IgD-negative memory B cell (primary cell): Measurements from ENCODE around the gene SUMF1. TPM values are rescaled to one million over a fixed set of nuclear protein-coding genes. Genes with fewer than 3 reads are reported as not detected.

Source experiments
- H3K27ac Mint-ChIP-seq, 3 donors: one replicate each; pipeline ENCODE4 v1.8.0; 2020 to 2022; ENCODE audit warnings: mild to moderate bottlenecking in 3 of 3, mixed read lengths in 3 of 3, moderate library complexity in 1 of 3
- H3K27me3 Mint-ChIP-seq: one replicate; pipeline ENCODE4 v1.8.0; 2021; ENCODE audit warnings: mixed read lengths
- H3K36me3 Mint-ChIP-seq: one replicate; pipeline ENCODE4 v1.8.0; 2020; ENCODE audit warnings: mild to moderate bottlenecking, mixed read lengths
- H3K4me1 Mint-ChIP-seq, 3 donors: one replicate each; pipeline ENCODE4 v1.8.0; 2020 to 2022; ENCODE audit warnings: mixed read lengths in 3 of 3, mild to moderate bottlenecking in 1 of 3
- H3K4me3 Mint-ChIP-seq, 4 donors: one replicate each; pipeline ENCODE4 v1.8.0; 2020 to 2022; ENCODE audit warnings: mild to moderate bottlenecking in 4 of 4, mixed read lengths in 4 of 4, moderate library complexity in 3 of 4
- H3K9me3 Mint-ChIP-seq, 3 donors: one replicate each; pipeline ENCODE4 v1.8.0; 2020 to 2021; ENCODE audit warnings: mixed read lengths in 3 of 3, mild to moderate bottlenecking in 1 of 3
- polyA plus RNA-seq: library from polyadenylated mRNA; unstranded; fragments of 300-500 nt; fragmentation: Illumina TruSeq; gene quantifications from one replicate; pipeline ENCODE4 v1.2.3, GENCODE V29; 2021

SUMF1 gene
- polyA plus RNA-seq, 1 donor from 2014 or later = 23.0 TPM

DNA sequence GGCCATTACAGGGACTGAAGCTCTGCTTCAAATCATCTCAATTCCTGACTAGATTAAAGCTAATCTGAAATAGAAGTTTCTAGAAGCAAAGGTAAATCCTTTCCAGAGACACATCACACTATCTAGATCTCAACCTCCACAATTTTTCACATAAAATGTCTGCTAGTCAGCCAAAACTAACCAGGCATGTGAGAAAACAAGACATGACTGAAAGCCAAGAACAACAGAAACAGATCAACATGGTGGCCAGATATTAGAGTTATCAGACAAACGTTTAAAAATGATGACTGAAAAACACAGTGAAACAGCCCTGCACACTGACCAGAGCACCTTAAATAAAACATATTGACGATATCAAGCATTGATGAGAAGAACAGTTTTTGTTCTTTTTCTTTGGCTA, 59.1 kb downstream of the SUMF1 start:
- H3K27ac Mint-ChIP-seq = no peak overlapping the region
- peaks cover 0 to 10% (median 7%) of the 10 kb centered on the region in 3 donors for H3K4me1 Mint-ChIP-seq
- H3K4me3 Mint-ChIP-seq = no peak overlapping the region
- H3K9me3 Mint-ChIP-seq = no peaks in the 10 kb centered on the region
- peaks cover 13% of the 10 kb centered on the region for H3K36me3 Mint-ChIP-seq
- H3K27me3 Mint-ChIP-seq = no peaks in the 10 kb centered on the region

DNA sequence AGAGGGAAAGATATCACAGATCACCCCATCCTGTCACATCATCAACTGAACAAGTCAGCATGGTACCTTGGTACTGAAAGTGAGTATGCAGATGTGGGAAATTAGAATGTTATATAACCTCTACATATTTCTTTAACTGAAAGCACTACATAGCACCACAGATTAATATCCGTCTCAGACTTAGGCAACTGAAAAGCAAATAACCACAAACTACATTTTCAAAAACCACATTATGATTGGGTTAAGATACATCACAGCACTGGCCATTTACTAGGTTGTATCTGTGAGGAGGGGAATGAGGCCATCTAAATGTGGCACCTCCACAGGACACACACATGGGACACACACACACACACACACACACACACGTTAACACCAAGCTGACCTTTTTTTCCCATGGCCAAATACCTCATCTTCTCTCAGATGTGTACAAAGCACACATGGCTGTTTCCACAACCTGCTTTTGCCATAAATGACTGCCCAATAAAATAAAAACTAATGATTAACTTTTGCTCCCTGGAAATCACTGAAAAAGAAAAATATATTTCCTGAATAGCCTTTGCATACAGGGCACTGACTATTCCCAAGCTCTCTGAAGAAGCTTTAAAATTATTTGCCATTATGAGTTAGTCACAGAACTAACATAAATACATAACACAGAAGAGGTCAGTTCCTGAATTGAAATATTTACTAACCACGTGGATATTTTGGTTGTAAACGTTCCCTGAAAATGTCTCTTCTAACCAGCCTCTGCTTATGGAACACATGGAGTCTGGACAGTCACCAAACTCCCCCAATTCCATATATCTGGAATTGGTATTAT, 60.1 kb downstream of the SUMF1 start:
- H3K36me3 Mint-ChIP-seq = peaks cover 9% of the 10 kb centered on the region
- no peak overlapping the region for H3K4me3 Mint-ChIP-seq
- H3K27ac Mint-ChIP-seq = no peak overlapping the region
- no peaks in the 10 kb centered on the region for H3K9me3 Mint-ChIP-seq
- H3K4me1 Mint-ChIP-seq = peaks cover 0 to 10% (median 5%) of the 10 kb centered on the region in 3 donors
- no peaks in the 10 kb centered on the region for H3K27me3 Mint-ChIP-seq

GRCh38 chr3:4404881-4405280, 62.2 kb downstream of the SUMF1 start:
- no peak overlapping the region for H3K27ac Mint-ChIP-seq
- no peaks in the 10 kb centered on the region for H3K27me3 Mint-ChIP-seq
- H3K4me1 Mint-ChIP-seq = peaks cover 0 to 6% (median 3%) of the 10 kb centered on the region in 3 donors
- no peak overlapping the region for H3K4me3 Mint-ChIP-seq
- no peaks in the 10 kb centered on the region for H3K9me3 Mint-ChIP-seq
- H3K36me3 Mint-ChIP-seq = peaks cover 8% of the 10 kb centered on the region

DNA sequence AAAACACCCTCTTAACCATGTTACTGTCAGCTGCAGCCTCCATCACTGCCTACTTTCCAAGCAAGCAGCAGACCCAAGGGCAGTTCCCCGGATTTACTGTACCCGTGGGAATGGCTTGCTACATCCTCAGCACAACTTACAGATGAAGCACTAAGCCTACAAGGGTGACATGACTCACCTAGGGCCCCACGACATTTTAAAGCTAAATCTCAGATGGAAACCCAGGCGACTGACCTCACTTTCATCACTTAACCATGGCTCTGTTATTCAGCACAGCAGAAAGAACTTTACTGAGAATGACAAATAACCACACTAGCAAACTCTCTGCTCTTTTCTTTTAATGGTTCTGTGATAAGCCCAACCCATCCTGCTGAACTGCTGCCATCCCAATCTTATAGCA, 65.6 kb downstream of the SUMF1 start:
- Mint-ChIP-seq H3K36me3 (peaks cover 12% of the 10 kb centered on the region), H3K4me1 (peaks cover 0 to 1% (median 0%) of the 10 kb centered on the region in 3 donors), H3K9me3 (no peaks in the 10 kb centered on the region), H3K27ac (no peak overlapping the region), H3K27me3 (no peaks in the 10 kb centered on the region), H3K4me3 (no peak overlapping the region)

- H3K9me3 Mint-ChIP-seq = no peaks in the 10 kb centered on the region
- H3K27ac Mint-ChIP-seq = no peak overlapping the region
- no peaks in the 10 kb centered on the region for H3K27me3 Mint-ChIP-seq
- peaks cover 0 to 1% (median 0%) of the 10 kb centered on the region in 3 donors for H3K4me1 Mint-ChIP-seq
- no peak overlapping the region for H3K4me3 Mint-ChIP-seq
- H3K36me3 Mint-ChIP-seq = peaks cover 10% of the 10 kb centered on the region
These were observed 67.6 kb downstream of the SUMF1 start for GRCh38 chr3:4399476-4399875.

GRCh38 chr3:4398941-4399245, 68.2 kb downstream of the SUMF1 start:
- Mint-ChIP-seq H3K4me1 (peaks cover 0 to 1% (median 0%) of the 10 kb centered on the region in 3 donors), H3K4me3 (no peak overlapping the region), H3K27ac (no peak overlapping the region), H3K27me3 (no peaks in the 10 kb centered on the region), H3K36me3 (peaks cover 10% of the 10 kb centered on the region), H3K9me3 (no peaks in the 10 kb centered on the region)

GRCh38 chr3:4398120-4398940, 68.7 kb downstream of the SUMF1 start:
- H3K9me3 Mint-ChIP-seq = no peaks in the 10 kb centered on the region
- no peaks in the 10 kb centered on the region for H3K27me3 Mint-ChIP-seq
- peaks cover 0 to 1% (median 0%) of the 10 kb centered on the region in 3 donors for H3K4me1 Mint-ChIP-seq
- no peak overlapping the region for H3K4me3 Mint-ChIP-seq
- no peak overlapping the region for H3K27ac Mint-ChIP-seq
- peaks cover 10% of the 10 kb centered on the region for H3K36me3 Mint-ChIP-seq

DNA sequence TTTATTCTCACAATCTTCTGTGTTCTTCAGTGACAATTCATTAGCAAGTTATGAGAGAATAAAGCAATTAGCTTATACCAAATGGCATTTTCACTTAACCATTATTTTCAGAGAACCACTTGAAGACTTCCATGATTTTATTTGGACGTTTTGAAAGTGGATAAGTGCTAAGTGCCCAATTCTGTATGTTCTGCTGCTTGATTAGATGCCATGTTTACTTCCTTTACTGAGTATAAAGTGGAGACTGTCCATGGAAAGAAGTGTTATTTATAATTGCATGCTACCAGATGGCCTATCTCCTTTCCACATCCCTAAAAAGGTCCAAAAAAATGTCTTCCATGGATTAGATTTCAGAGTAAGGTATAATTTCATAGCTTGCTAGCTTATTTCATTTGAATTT, 69.6 kb downstream of the SUMF1 start:
- Mint-ChIP-seq H3K36me3 (peaks cover 14% of the 10 kb centered on the region), H3K27ac (no peak overlapping the region), H3K27me3 (no peaks in the 10 kb centered on the region), H3K9me3 (no peaks in the 10 kb centered on the region), H3K4me1 (peaks cover 0 to 1% (median 0%) of the 10 kb centered on the region in 3 donors), H3K4me3 (no peak overlapping the region)

DNA sequence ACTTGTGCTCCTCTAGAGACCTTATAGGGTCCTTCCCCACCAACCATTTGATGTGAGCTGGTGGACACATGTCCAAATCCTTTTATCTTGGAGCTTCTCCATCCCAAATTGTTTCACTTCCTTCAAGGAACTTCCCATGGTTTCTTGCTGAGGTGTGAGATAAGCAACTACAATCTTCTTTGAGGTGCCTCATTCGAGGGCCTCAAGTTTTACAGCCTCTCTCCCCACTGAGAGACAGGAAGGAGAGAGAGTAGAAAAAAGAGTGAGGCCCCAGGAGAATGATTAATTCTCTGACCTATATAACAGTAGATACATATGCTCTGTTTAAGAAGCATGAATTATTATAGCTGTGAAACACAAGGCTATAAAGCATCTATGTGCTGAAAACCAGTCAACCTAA, 70.5 kb downstream of the SUMF1 start:
- H3K36me3 Mint-ChIP-seq = peaks cover 11% of the 10 kb centered on the region

DNA sequence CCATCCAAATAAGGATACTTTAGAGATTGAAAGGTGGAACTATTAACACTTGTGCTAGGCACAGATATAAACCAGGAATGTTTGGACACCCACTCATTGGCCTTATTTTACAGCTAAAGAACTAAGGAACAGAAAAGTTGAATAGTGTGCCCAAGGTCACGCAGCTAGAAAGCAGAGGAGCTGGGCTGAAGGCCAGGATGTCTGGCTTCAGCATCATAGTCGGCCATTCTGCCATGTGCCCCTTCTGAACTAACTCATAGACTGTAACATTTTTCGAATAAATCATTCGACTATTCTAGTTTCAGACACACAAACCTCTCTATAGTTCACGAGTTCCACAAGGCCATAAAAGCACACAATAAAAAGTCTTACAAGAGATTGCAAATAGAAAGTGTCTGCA, 71.1 kb downstream of the SUMF1 start:
- Mint-ChIP-seq H3K9me3 (peaks cover 0 to 4% (median 0%) of the 10 kb centered on the region in 3 donors), H3K36me3 (peaks cover 12% of the 10 kb centered on the region), H3K4me3 (no peak overlapping the region), H3K4me1 (peaks cover 0 to 1% (median 0%) of the 10 kb centered on the region in 3 donors), H3K27ac (no peak overlapping the region), H3K27me3 (no peaks in the 10 kb centered on the region)

More for the DNA sequence above, 70.5 kb downstream of the SUMF1 start:
- Mint-ChIP-seq H3K27ac (no peak overlapping the region), H3K4me3 (peak overlapping the region in 1 of 4 donors; percentile 18), H3K27me3 (no peaks in the 10 kb centered on the region), H3K4me1 (peaks cover 0 to 1% (median 0%) of the 10 kb centered on the region in 3 donors), H3K9me3 (peaks cover 0 to 4% (median 0%) of the 10 kb centered on the region in 3 donors)

DNA sequence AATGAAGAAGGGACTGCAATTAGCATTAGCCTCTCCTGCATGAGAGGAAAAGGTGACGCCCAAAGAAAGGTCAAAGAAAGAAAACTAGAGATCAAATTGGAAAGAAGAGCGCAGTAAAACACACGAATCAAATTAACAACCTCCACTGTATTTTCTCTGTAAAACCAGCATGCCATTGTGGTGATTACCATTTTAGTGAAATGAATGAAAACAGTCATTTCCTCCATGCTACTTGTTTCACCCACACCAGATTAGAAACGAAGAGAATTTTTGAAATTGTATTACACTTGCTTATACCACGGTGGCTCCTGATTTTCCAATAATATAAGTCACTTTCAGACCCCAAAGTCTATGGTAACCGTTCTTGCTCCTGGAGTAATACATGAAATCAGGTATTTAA, 71.6 kb downstream of the SUMF1 start:
- Mint-ChIP-seq H3K27me3 (no peaks in the 10 kb centered on the region), H3K27ac (no peak overlapping the region), H3K4me1 (peaks cover 0 to 1% (median 0%) of the 10 kb centered on the region in 3 donors), H3K36me3 (peaks cover 12% of the 10 kb centered on the region), H3K9me3 (peaks cover 0 to 4% (median 0%) of the 10 kb centered on the region in 3 donors), H3K4me3 (no peak overlapping the region)

DNA sequence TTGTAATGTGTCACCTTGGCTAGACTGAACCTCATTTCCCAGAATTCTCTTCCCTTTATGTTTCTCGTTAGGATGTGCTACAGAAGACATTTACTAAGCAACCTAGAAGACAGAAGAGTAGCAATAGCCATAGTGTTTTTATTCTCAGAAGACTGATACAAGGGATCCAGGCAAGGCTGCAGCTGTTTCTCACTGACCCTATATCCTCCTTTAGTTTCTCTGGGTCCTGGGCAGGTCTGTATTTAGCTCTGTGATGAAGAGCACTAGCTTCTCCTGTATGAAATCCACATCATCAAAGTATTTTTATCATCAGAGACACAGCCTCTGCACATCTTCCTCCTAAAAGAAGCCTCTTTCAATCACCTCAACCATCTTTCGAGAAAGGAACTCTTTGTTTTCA, 72.5 kb downstream of the SUMF1 start:
- Mint-ChIP-seq H3K27ac (no peak overlapping the region), H3K36me3 (peaks cover 15% of the 10 kb centered on the region), H3K4me3 (no peak overlapping the region), H3K4me1 (peaks cover 0 to 1% (median 0%) of the 10 kb centered on the region in 3 donors), H3K9me3 (peaks cover 0 to 4% (median 0%) of the 10 kb centered on the region in 3 donors), H3K27me3 (no peaks in the 10 kb centered on the region)

- Mint-ChIP-seq H3K4me3 (no peak overlapping the region), H3K27ac (no peak overlapping the region), H3K36me3 (peaks cover 13% of the 10 kb centered on the region), H3K27me3 (no peaks in the 10 kb centered on the region), H3K4me1 (peaks cover 0 to 1% (median 0%) of the 10 kb centered on the region in 3 donors), H3K9me3 (peaks cover 0 to 4% (median 0%) of the 10 kb centered on the region in 3 donors)
These were observed 73.0 kb downstream of the SUMF1 start for GRCh38 chr3:4394048-4394447.

DNA sequence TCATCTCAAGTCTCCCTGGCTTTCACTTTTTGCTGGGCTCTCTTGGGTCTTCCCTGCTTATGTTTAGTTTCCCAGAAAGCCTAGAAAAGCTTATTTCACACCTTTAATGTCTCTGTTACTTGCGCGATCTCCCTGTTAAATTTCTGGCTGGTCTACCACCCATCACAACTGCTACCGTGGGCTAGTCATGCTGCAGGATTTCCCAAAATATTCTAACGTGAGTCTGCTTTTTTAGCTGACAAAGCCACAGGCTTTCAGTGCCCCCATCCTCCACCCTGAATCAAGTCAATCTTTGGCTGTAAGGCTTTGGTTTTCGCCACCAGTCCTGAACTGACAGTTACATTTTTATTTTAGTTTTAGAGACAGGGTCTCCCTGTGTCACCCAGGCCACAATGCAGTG, 74.1 kb downstream of the SUMF1 start:
- Mint-ChIP-seq H3K27ac (no peak overlapping the region), H3K27me3 (no peaks in the 10 kb centered on the region), H3K4me3 (no peak overlapping the region), H3K36me3 (peaks cover 13% of the 10 kb centered on the region), H3K4me1 (peaks cover 0 to 1% (median 0%) of the 10 kb centered on the region in 3 donors), H3K9me3 (peaks cover 0 to 4% (median 0%) of the 10 kb centered on the region in 3 donors)
